BE2C (cell line): ENCODE data around the gene DCAF7.

Experiments used
- DNase-seq: peaks from one replicate; pipeline ENCODE4 v3.0.0-alpha.2; 2020
- H3K27me3 ChIP-seq: fragments of 250-450 bp; sonication (Bioruptor Pico); 2 replicates; pipeline ENCODE4 v1.5.1; 2020; ENCODE audit warnings: mild to moderate bottlenecking
- H3K36me3 ChIP-seq: fragments of 250-450 bp; sonication (Bioruptor Pico); 2 replicates; pipeline ENCODE4 v1.5.1; 2020; ENCODE audit warnings: mild to moderate bottlenecking
- H3K4me1 ChIP-seq: fragments of 250-450 bp; sonication (Bioruptor Pico); 2 replicates; pipeline ENCODE4 v1.5.1; 2020
- H3K4me3 ChIP-seq: 2 replicates; pipeline ENCODE4 v1.5.1; 2011; ENCODE audit warnings: low read depth, low read length
- H3K9me3 ChIP-seq: fragments of 250-450 bp; sonication (Bioruptor Pico); 2 replicates; pipeline ENCODE4 v1.5.1; 2020
- TF ChIP-seq, protein P1 (sequence below): IDR thresholded peaks from 2 replicates; pipeline ENCODE4 v1.5.1; 2012; ENCODE audit warnings: mild to moderate bottlenecking, low read depth, low read length

Gene DCAF7

GRCh38 chr17:63534816-63535455 is 15.3 kb upstream of the DCAF7 start:
- Histone ChIP-seq H3K27me3 (no peaks in the 10 kb centered on the region), H3K36me3 (no peaks in the 10 kb centered on the region), H3K4me1 (peaks cover 22% of the 10 kb centered on the region), H3K4me3 (no peak overlapping the region), H3K9me3 (no peaks in the 10 kb centered on the region)
- TF ChIP-seq, protein P1, sequence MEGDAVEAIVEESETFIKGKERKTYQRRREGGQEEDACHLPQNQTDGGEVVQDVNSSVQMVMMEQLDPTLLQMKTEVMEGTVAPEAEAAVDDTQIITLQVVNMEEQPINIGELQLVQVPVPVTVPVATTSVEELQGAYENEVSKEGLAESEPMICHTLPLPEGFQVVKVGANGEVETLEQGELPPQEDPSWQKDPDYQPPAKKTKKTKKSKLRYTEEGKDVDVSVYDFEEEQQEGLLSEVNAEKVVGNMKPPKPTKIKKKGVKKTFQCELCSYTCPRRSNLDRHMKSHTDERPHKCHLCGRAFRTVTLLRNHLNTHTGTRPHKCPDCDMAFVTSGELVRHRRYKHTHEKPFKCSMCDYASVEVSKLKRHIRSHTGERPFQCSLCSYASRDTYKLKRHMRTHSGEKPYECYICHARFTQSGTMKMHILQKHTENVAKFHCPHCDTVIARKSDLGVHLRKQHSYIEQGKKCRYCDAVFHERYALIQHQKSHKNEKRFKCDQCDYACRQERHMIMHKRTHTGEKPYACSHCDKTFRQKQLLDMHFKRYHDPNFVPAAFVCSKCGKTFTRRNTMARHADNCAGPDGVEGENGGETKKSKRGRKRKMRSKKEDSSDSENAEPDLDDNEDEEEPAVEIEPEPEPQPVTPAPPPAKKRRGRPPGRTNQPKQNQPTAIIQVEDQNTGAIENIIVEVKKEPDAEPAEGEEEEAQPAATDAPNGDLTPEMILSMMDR, result no peak
- no peak for DNase-seq

GRCh38 chr17:63535640-63536039 is 14.6 kb upstream of the DCAF7 start:
- Histone ChIP-seq H3K36me3 (no peaks in the 10 kb centered on the region), H3K27me3 (no peaks in the 10 kb centered on the region), H3K9me3 (no peaks in the 10 kb centered on the region), H3K4me3 (no peak overlapping the region), H3K4me1 (peaks cover 18% of the 10 kb centered on the region)
- DNase-seq, result no peak
- TF ChIP-seq, protein P1, result no peak

- Histone ChIP-seq H3K4me1 (peaks cover 7% of the 10 kb centered on the region), H3K4me3 (no peak overlapping the region), H3K36me3 (no peaks in the 10 kb centered on the region), H3K27me3 (no peaks in the 10 kb centered on the region), H3K9me3 (no peaks in the 10 kb centered on the region)
- TF ChIP-seq, protein P1, result no peak
- no peak for DNase-seq
Observed at GRCh38 chr17:63537001-63537400, 13.3 kb upstream of the DCAF7 start.

DNA sequence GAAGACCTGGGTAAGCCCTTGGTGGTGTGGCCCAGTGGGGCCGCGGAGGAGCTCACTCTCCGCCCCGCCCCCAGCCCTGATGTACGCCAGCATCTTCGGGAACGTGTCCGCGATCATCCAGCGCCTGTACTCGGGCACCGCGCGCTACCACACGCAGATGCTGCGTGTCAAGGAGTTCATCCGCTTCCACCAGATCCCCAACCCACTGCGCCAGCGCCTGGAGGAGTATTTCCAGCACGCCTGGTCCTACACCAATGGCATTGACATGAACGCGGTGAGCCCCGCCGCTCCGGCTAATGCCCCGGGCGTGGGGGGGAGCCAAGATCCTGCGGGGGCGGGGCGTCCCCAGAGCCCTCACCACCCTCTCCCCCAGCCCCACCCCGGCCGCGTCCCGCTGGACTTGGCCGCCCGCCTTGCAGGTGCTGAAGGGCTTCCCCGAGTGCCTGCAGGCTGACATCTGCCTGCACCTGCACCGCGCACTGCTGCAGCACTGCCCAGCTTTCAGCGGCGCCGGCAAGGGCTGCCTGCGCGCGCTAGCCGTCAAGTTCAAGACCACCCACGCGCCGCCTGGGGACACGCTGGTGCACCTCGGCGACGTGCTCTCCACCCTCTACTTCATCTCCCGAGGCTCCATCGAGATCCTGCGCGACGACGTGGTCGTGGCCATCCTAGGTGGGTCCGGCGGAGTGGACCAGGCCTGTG is 12.1 kb upstream of the DCAF7 start:
- H3K36me3 ChIP-seq, result no peaks in the 10 kb centered on the region
- TF ChIP-seq, protein P1, result no peak
- peak overlapping the region; percentile 51 for H3K4me3 ChIP-seq

DNA sequence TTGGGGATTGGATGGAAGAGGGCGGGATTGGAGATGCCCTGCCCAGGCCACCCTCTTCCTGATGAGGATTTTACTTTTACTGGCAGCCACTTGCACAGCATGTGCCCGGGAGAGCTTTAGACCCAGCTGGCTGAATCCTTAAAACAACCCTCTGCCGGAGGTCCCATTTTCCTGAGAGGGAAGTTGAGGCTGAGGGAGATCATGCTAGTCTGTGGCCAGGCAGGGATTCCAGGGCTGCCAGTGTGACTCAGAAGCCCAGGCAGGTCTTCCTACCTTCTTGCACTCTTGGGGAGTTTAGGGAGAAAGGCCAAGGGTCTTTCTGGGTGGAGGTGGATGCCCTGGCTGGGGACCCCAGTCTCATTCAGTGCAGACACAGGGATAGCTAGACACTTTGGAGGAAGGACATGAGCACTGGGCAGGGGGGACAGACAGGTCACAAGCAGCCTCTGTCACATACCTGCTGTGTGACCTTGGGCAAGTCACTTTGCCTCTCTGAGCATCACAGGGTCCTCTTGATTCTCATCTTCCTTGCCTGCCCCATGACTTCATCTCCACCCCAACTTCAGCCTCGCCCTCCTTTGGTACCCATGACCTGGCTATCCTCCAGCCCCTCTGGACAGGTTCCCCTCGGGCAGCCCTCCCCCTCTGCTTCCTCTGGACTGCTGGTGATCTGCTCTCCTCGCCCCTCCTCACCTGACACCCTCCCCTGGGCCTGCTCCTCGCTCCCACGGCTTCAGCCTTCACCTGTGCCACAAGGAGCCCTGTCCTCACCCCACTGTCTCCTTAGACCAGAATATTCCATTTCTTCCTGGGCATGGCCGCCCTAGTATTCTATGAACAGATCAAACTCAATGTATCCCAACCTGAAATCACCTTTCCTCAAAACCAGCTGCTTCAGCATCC is 11.3 kb upstream of the DCAF7 start:
- H3K36me3 ChIP-seq, result no peaks in the 10 kb centered on the region
- H3K4me3 ChIP-seq, result peak overlapping the region; percentile 51
- no peaks in the 10 kb centered on the region for H3K27me3 ChIP-seq
- no peak for DNase-seq
- no peaks in the 10 kb centered on the region for H3K9me3 ChIP-seq
- TF ChIP-seq, protein P1, result no peak
- H3K4me1 ChIP-seq, result peaks cover 7% of the 10 kb centered on the region

More for the DNA sequence above, 12.1 kb upstream of the DCAF7 start:
- Histone ChIP-seq H3K9me3 (no peaks in the 10 kb centered on the region), H3K4me1 (peaks cover 7% of the 10 kb centered on the region), H3K27me3 (no peaks in the 10 kb centered on the region)
- peak; percentile 64 for DNase-seq
